NCI-H1092 (cell line): Measurements from ENCODE around the gene SHANK3.
"Not testable (repeated sequence)": the region's sequence is repeated elsewhere in the genome, so short reads cannot be mapped to it uniquely, and the experiment has no call there.

ENCODE experiments used
- DNase-seq: peaks from one replicate; lab custom pipeline; 2025; lab: John Stamatoyannopoulos, UW

SHANK3 gene

GRCh38 chr22:50672471-50673230 lies at the start of gene SHANK3:
SHANK3 (plus strand) TSS chr22:50672823.
- DNase-seq: no peak

DNA sequence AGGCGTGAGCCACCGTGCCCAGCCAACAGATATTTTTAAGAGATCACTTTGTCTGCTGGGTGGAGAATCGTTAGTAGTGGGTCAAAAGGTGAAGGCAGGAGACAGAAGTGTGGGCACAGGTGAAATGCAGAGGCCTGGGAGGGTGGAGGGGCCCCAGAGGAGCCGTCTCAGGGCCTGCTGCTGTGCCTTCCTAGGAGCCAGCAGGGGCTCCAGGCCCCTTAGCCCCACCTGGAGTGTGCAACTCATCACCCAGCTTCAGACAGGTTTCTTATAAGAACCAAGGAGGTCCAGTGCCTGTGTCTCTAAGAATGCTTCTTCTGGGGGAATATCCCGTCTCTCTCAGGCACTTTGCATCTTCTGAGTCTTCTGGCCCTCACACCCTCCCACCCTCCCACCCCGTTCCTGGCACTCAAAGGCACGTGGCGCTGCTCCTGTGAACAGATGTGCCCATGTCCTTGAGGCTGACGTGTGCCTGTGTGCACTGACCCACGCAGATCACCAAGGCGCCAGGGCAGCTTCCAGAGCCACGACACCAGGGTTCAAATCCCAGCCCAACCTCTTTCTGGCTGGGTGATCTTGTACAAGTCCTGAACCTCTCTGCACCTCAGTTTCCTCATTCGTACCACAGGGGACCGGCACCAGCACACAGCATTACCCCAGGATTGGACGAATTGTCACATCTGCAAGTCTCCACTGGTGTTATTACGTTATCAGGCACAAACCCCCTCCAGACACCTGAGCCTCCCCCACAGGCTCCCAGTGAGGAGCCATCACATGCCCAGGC lies 48.1 kb upstream of the SHANK3 start:
- DNase-seq: no peak

DNA sequence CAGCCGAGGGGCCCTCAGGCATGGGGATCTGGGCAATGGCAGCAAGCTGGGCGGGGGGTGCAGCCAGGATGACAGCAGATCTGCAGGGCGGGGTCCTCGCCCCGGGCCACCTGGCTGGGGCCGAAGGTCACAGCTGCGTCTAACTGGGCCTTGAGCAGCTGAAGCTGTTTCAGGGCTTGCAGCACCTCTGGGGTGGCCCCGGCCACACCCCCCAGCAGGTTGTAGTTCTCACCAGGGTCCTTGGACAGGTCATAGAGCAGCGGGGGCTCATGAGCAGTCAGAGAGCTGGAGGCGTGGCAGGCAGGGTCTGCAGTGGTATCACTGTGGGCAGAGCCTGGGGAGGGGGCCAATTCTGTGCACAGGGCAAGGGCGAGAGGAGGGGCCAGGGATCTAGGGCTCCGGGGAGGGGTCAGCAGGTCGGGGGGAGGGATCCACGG lies 47.5 kb upstream of the SHANK3 start:
- no peak for DNase-seq

- no peak for DNase-seq
Measured at GRCh38 chr22:50625568-50626313, 46.9 kb upstream of the SHANK3 start.

DNA sequence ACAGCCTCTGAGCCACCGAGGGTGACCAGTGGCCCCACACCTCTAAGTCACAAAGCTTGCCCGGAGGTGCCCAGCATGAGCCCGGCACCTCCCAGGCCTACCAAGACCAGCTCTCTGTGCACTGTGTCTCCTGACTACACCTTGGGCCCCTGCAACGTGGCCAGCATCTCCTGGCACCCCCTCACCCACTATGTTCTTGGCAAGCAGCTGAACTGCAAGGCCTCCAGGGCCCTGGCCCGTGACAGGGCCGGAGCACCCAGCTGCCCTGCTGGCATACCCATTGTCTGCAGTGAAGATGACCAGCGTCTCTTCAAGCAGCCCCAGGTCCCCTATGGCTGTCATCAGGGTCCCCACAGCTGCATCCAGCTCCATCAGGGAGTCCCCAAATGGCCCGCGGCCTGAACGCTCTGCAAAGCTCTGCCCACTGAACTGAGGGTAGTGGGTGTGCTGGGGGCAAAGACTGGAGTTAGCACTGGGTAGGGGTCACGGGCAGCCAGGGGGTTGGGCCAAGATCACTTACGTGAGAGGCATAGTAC lies 46.2 kb upstream of the SHANK3 start:
- no peak for DNase-seq

GRCh38 chr22:50626850-50627641 lies 45.6 kb upstream of the SHANK3 start:
- no peak for DNase-seq

DNA sequence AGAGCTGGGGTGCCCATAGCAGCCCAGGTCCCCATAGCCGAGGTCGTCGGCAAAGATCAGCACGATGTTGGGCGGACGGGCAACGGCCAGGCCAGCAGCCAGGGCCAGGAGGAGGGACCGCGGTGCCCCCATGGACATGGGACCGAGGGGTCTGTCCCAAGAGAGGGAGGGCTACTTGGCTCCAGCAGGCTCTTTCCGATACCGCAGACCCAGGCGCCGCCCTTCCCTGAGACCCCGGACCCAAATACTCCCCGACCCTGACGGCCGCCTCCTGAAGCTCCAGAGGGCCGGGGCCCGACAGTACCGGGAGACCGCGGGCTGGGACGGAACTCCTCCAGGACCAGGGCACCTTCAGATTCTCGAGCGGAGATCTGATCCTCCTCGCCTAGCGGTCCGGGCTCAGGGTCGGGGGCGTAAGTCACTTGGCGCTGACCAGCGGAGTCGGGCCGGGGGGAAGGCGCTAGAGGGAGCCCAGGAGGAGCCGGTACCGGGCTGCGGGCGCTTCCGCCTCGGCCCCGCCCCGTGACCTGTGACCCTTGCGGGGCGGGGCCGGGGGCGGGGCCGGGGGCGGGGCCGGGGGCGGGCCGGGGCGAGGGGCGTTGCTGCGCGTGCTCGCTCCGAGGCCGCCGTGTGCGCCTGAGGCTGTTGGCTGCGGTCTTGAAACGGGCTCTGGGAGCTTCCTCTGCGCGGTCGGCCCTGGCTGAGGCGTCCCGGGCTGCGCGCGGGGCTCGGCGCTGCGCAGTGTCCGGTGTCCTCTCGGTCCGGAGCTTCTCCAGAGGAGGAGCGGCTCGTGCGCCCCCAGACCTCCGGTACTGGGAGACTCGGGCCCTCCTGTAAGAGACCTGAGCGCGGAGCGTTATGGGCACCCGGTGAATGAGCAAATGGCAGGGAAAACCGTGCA lies 44.7 kb upstream of the SHANK3 start, which contains the start of gene ARSA:
ARSA (minus strand) TSS at position 511 of the 901 bp plus-strand sequence; CDS start at position 138, 373 bp downstream.
- no peak for DNase-seq

- no peak for DNase-seq
Measured at GRCh38 chr22:50628543-50629134, 44.0 kb upstream of the SHANK3 start.

DNA sequence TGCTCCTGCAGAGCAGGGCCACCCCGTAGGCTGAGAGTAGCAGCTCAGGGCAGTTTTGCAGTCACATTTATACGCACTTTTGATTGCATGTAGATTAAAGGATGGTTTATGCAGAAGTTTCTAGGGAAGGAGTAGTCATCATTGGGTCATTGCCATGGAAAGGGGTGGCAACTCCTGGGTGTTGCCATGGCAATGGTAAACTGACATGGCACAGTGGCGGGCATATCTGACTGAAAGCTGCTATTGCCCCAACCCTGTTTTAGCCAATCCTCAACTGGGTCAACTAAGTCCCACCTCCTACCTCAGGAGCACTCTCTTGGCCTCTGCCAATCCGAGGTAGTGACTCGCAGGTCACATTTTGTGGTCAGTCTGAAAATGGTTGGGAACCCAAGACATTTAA lies 42.2 kb upstream of the SHANK3 start:
- no peak for DNase-seq

DNA sequence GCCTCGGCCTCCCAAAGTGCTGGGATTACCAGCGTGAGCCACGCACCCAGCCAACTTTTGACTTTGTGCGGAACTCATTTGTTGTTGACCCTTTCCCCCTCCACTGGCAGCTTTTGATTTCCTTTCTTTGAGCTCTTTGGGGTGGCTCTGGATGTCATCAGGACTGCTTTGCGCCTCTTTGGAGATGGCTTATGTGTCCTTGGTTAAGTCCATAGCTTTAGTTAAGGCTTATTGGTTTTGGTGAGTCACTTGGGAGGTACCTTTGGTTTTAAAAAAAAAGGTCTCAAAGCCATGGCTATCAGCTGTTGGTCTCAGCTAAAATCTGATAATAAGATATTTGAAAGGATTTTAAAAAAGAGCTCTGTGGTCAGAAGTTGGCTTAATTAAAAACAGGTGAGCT lies 39.5 kb upstream of the SHANK3 start:
- DNase-seq: no peak

GRCh38 chr22:50633771-50634170 lies 38.9 kb upstream of the SHANK3 start:
- DNase-seq: no peak

DNA sequence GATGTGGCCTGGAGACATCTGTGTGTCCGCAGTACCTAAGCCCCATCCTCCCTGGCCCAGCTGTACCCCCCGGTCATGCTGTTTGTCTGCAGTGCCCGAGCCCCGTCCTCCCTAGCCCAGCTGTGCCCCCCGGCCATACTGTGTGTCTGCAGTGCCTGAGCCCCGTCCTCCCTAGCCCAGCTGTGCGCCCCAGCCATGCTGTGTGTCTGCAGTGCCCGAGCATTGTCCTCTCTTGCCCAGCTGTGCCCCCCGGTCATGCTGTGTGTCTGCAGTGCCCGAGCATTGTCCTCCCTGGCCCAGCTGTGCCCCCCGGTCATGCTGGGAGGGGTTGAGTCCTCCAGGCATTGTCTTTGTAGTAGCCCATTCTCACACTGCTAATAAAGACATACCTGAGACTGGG lies 37.0 kb upstream of the SHANK3 start:
- DNase-seq: no peak

- DNase-seq: not testable (repeated sequence)
Measured at GRCh38 chr22:50640296-50640695, 32.3 kb upstream of the SHANK3 start.

GRCh38 chr22:50640857-50641647 lies 31.6 kb upstream of the SHANK3 start:
- DNase-seq: no peak

- no peak for DNase-seq
Measured at GRCh38 chr22:50641696-50642607, 30.7 kb upstream of the SHANK3 start.

- DNase-seq: not testable (repeated sequence)
Measured at GRCh38 chr22:50643021-50643820, 29.4 kb upstream of the SHANK3 start.

- DNase-seq: not testable (repeated sequence)
Measured at GRCh38 chr22:50643821-50644101, 28.9 kb upstream of the SHANK3 start.
